Thyroid gland (tissue), 4 donors: ENCODE measurements around the gene CTNNB1. TPM values are rescaled to one million over a fixed set of nuclear protein-coding genes. Genes with fewer than 3 reads are reported as not detected.

Source experiments
- DNase-seq, 2 donors: peaks; one replicate each; pipeline ENCODE4 v3.0.0-alpha.2; 2019
- H3K27ac ChIP-seq, 3 donors: fragments of 200-600 bp; sonication (generic); 1 replicate in 2 of 3; 2 replicates in 1 of 3; pipeline ENCODE4 v1.5.1; 2016 to 2019; ENCODE audit warnings: mild to moderate bottlenecking in 1 of 3, moderate library complexity in 1 of 3
- H3K27me3 ChIP-seq: fragments of 200-600 bp; sonication (generic); one replicate; pipeline ENCODE4 v1.5.1; 2019
- H3K36me3 ChIP-seq, 2 donors: fragments of 200-600 bp; sonication (generic); one replicate each; pipeline ENCODE4 v1.5.1; 2016 to 2019
- H3K4me1 ChIP-seq, 2 donors: fragments of 200-600 bp; sonication (generic); one replicate each; pipeline ENCODE4 v1.5.1; 2017 to 2019
- H3K4me3 ChIP-seq, 3 donors: fragments of 200-600 bp; sonication (generic); replicated peaks in 1 of 3; 1 replicate in 2 of 3; 2 replicates in 1 of 3; pipeline ENCODE4 v1.5.1; 2016; ENCODE audit warnings: mild to moderate bottlenecking in 1 of 3
- H3K9me3 ChIP-seq: fragments of 200-600 bp; sonication (generic); one replicate; pipeline ENCODE4 v1.5.1; 2017
- CTCF ChIP-seq, 6 experiments: fragments of 200-600 bp in 3 of 6; fragments of 450-650 bp in 3 of 6; sonication (generic) in 3 of 6; IDR thresholded peaks; one replicate each; pipeline ENCODE4 v1.5.1; 2016 to 2019; ENCODE audit warnings: antibody characterized with exemption in 6 of 6, mild to moderate bottlenecking in 2 of 6, inconsistent platforms in 1 of 6, moderate library complexity in 1 of 6
- POLR2A ChIP-seq, 2 donors: fragments of 450-650 bp; IDR thresholded peaks; one replicate each; pipeline ENCODE4 v1.6.1; 2017; ENCODE audit warnings: antibody characterized with exemption in 2 of 2, mild to moderate bottlenecking in 2 of 2, moderate library complexity in 1 of 2
- WGBS, 2 donors: methylation state at CpG; one replicate each; pipeline ENCODE4 v1.1.5; 2017; 5-methylcytosine and 5-hydroxymethylcytosine counted together
- intact Hi-C: fragments of 100-400 bp; cut with DNase I; formaldehyde crosslinking; loops from one replicate; pipeline ENCODE4 v1.15.1; 2023
- total RNA-seq, 4 donors: library from RNA; depleted of rRNA; stranded (reverse); fragments of >200 nt; gene quantifications; one replicate each; pipeline ENCODE4 v1.2.3, GENCODE V29; 2016

The CTNNB1 gene
- total RNA-seq, 4 donors from 2014 or later: 454 to 784 (median 579) TPM

- Histone ChIP-seq H3K36me3 (no peaks in the 10 kb centered on the region), H3K4me1 (peaks cover 46 to 65% of the 10 kb centered on the region in 2 donors), H3K27ac (no peak overlapping the region), H3K9me3 (no peaks in the 10 kb centered on the region), H3K27me3 (no peaks in the 10 kb centered on the region), H3K4me3 (no peak overlapping the region)
- WGBS, 2 donors: 78 to 83% methylated on average over 2 of the region's 2 CpGs
- DNase-seq: no peak
- no peak for TF ChIP-seq CTCF (IDR thresholded peaks at IDR 0.05)
- TF ChIP-seq POLR2A (IDR thresholded peaks at IDR 0.05): no peak
- intact Hi-C loops: no loop called here
Observed at GRCh38 chr3:41216422-41216821, 17.1 kb downstream of the CTNNB1 start.

- no peaks in the 10 kb centered on the region for H3K27me3 ChIP-seq
- no peak for DNase-seq
- H3K4me1 ChIP-seq: peaks cover 50 to 70% of the 10 kb centered on the region in 2 donors
- no peak overlapping the region for H3K27ac ChIP-seq
- intact Hi-C loops: no loop called here
- 55 to 67% methylated on average over 1 of the region's 1 CpG for WGBS, 2 donors
- no peaks in the 10 kb centered on the region for H3K9me3 ChIP-seq
- H3K4me3 ChIP-seq: no peak overlapping the region
- no peak for TF ChIP-seq CTCF (IDR thresholded peaks at IDR 0.05)
- TF ChIP-seq POLR2A (IDR thresholded peaks at IDR 0.05): no peak
- no peaks in the 10 kb centered on the region for H3K36me3 ChIP-seq
Observed at GRCh38 chr3:41216993-41217392, 17.7 kb downstream of the CTNNB1 start.

GRCh38 chr3:41219424-41219823, 20.1 kb downstream of the CTNNB1 start:
- no peak for DNase-seq
- Histone ChIP-seq H3K27me3 (no peaks in the 10 kb centered on the region), H3K36me3 (peaks cover 0 to 1% of the 10 kb centered on the region in 2 donors), H3K9me3 (no peaks in the 10 kb centered on the region), H3K4me1 (peaks cover 51 to 71% of the 10 kb centered on the region in 2 donors), H3K27ac (no peak overlapping the region), H3K4me3 (no peak overlapping the region)
- intact Hi-C loops: no loop called here
- 94 to 98% methylated on average over 1 of the region's 1 CpG for WGBS, 2 donors
- no peak for TF ChIP-seq POLR2A (IDR thresholded peaks at IDR 0.05)

- no peak overlapping the region for H3K27ac ChIP-seq
- no peaks in the 10 kb centered on the region for H3K9me3 ChIP-seq
- TF ChIP-seq CTCF (IDR thresholded peaks at IDR 0.05) (no peak), POLR2A (IDR thresholded peaks at IDR 0.05) (no peak)
- H3K4me1 ChIP-seq: peaks cover 45 to 63% of the 10 kb centered on the region in 2 donors
- WGBS, 2 donors: 69 to 71% methylated on average over 7 of the region's 7 CpGs
- H3K36me3 ChIP-seq: peaks cover 15 to 18% of the 10 kb centered on the region in 2 donors
- no peaks in the 10 kb centered on the region for H3K27me3 ChIP-seq
- no peak for DNase-seq
- H3K4me3 ChIP-seq: no peak overlapping the region
- intact Hi-C loops: no loop called here
Observed at GRCh38 chr3:41220906-41221677, 21.8 kb downstream of the CTNNB1 start.

- H3K36me3 ChIP-seq: peaks cover 24 to 27% of the 10 kb centered on the region in 2 donors
- no peak overlapping the region for H3K4me3 ChIP-seq
- H3K27ac ChIP-seq: peak overlapping the region in 1 of 3 donors; percentile 19
- H3K27me3 ChIP-seq: no peaks in the 10 kb centered on the region
- TF ChIP-seq CTCF (IDR thresholded peaks at IDR 0.05): no peak
- no peak for TF ChIP-seq POLR2A (IDR thresholded peaks at IDR 0.05)
- H3K9me3 ChIP-seq: no peaks in the 10 kb centered on the region
- intact Hi-C loops: no loop called here
- WGBS, 2 donors: 55 to 57% methylated on average over 2 of the region's 2 CpGs
- DNase-seq: no peak
- peaks cover 44 to 53% of the 10 kb centered on the region in 2 donors for H3K4me1 ChIP-seq
Observed at GRCh38 chr3:41222012-41222411, 22.7 kb downstream of the CTNNB1 start.
